Naive thymus-derived CD8-positive, alpha-beta T cell (primary cell): ENCODE measurements around the gene MC3R. TPM values are rescaled to one million over a fixed set of nuclear protein-coding genes. Genes with fewer than 3 reads are reported as not detected.

ENCODE experiments used
- ATAC-seq, 2 donors: fragments of 150-1000 bp; cut with Tn5 transposase in 1 of 2; sonication (Bioruptor Pico), chemical (Tn5 transposase) in 1 of 2; 1 replicate in 1 of 2; 2 replicates in 1 of 2; pipeline ENCODE4 v1.10.0; 2021; ENCODE audit warnings: mild to moderate bottlenecking in 2 of 2, moderate library complexity in 2 of 2
- POLR2A ChIA-PET: fragments of 350-600 bp; sonication (Branson Sonifier 250); formaldehyde crosslinking; loops from one replicate; lab custom pipeline; 2021; ENCODE audit warnings: antibody characterized with exemption; lab: Charles Lee
- DNase-seq, 10 donors: peaks; one replicate each; pipeline versions ENCODE4 v3.0.0 to v3.0.0-alpha.2; 2020 to 2022
- H3K27ac Mint-ChIP-seq, 10 donors: one replicate each; pipeline ENCODE4 v1.8.0; 2020 to 2022; ENCODE audit warnings: mild to moderate bottlenecking in 10 of 10, mixed read lengths in 10 of 10, moderate library complexity in 4 of 10, inconsistent platforms in 1 of 10
- H3K27me3 Mint-ChIP-seq, 5 donors: one replicate each; pipeline ENCODE4 v1.8.0; 2021 to 2022; ENCODE audit warnings: mixed read lengths in 5 of 5
- H3K36me3 Mint-ChIP-seq, 3 donors: one replicate each; pipeline ENCODE4 v1.8.0; 2020 to 2022; ENCODE audit warnings: mixed read lengths in 3 of 3, mild to moderate bottlenecking in 2 of 3, inconsistent platforms in 1 of 3
- H3K4me1 Mint-ChIP-seq, 4 donors: one replicate each; pipeline ENCODE4 v1.8.0; 2021 to 2022; ENCODE audit warnings: mixed read lengths in 4 of 4
- H3K4me3 Mint-ChIP-seq, 10 donors: one replicate each; pipeline ENCODE4 v1.8.0; 2020 to 2022; ENCODE audit warnings: mild to moderate bottlenecking in 10 of 10, mixed read lengths in 10 of 10, moderate library complexity in 6 of 10, inconsistent platforms in 1 of 10
- H3K9me3 Mint-ChIP-seq, 9 donors: one replicate each; pipeline ENCODE4 v1.8.0; 2020 to 2022; ENCODE audit warnings: mixed read lengths in 9 of 9, mild to moderate bottlenecking in 3 of 9, inconsistent platforms in 1 of 9, moderate library complexity in 1 of 9
- polyA plus RNA-seq, 3 donors: library from polyadenylated mRNA; unstranded; fragments of 300-500 nt; fragmentation: Illumina TruSeq; gene quantifications; one replicate each; pipeline ENCODE4 v1.2.3, GENCODE V29; 2021
- total RNA-seq, 8 experiments: library from RNA in 2 of 8; stranded (reverse) in 2 of 8; gene quantifications; one replicate each; pipeline ENCODE4 v1.2.3 and lab custom pipeline; 2021 to 2026

MC3R gene
- total and polyA plus RNA-seq, 5 experiments from 2014 or later: not detected

GRCh38 chr20:56268536-56268935 is 20.0 kb downstream of the MC3R start:
- Mint-ChIP-seq H3K27me3 (peaks cover 7 to 26% (median 15%) of the 10 kb centered on the region in 5 donors), H3K9me3 (peaks cover 0 to 2% (median 0%) of the 10 kb centered on the region in 9 donors), H3K4me1 (no peaks in the 10 kb centered on the region), H3K4me3 (no peak overlapping the region), H3K27ac (no peak overlapping the region), H3K36me3 (no peaks in the 10 kb centered on the region)
- ATAC-seq (no peak), DNase-seq (no peak)
- POLR2A ChIA-PET: no interaction called here

GRCh38 chr20:56271974-56272373 is 23.4 kb downstream of the MC3R start:
- DNase-seq: no peak
- H3K4me1 Mint-ChIP-seq: no peaks in the 10 kb centered on the region
- H3K36me3 Mint-ChIP-seq: peaks cover 0 to 5% (median 0%) of the 10 kb centered on the region in 3 donors
- POLR2A ChIA-PET: no interaction called here
- H3K9me3 Mint-ChIP-seq: peaks cover 0 to 3% (median 0%) of the 10 kb centered on the region in 9 donors
- peaks cover 4 to 45% (median 16%) of the 10 kb centered on the region in 5 donors for H3K27me3 Mint-ChIP-seq
- peak overlapping the region in 1 of 10 donors; percentile 65 for H3K27ac Mint-ChIP-seq
- no peak for ATAC-seq
- H3K4me3 Mint-ChIP-seq: no peak overlapping the region

DNA sequence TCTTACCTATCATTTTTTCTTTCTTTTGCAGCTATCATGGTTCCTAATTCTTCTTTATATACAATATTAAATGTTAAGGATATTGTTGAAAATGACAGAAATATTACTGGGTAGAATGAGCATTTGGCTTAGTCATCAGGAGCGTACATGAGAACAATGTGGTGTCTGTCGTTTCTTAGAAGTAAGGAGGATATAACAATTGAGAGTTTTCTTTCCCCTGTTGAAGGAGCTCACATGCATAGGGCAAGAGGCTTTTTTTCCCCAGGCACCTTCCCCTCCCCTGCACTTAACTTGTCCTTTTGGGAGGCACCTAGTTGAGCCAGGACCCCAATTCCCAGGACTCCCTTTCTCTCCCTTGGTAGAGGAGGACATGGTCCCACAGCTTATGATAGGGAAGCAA is 25.0 kb downstream of the MC3R start:
- peaks cover 0 to 5% (median 0%) of the 10 kb centered on the region in 3 donors for H3K36me3 Mint-ChIP-seq
- peaks cover 4 to 56% (median 24%) of the 10 kb centered on the region in 5 donors for H3K27me3 Mint-ChIP-seq
- peak overlapping the region in 1 of 10 donors; percentile 79 for H3K27ac Mint-ChIP-seq
- POLR2A ChIA-PET: no interaction called here
- ATAC-seq (no peak), DNase-seq (no peak)
- H3K9me3 Mint-ChIP-seq: peaks cover 0 to 3% (median 0%) of the 10 kb centered on the region in 9 donors
- H3K4me1 Mint-ChIP-seq: no peaks in the 10 kb centered on the region
- no peak overlapping the region for H3K4me3 Mint-ChIP-seq

DNA sequence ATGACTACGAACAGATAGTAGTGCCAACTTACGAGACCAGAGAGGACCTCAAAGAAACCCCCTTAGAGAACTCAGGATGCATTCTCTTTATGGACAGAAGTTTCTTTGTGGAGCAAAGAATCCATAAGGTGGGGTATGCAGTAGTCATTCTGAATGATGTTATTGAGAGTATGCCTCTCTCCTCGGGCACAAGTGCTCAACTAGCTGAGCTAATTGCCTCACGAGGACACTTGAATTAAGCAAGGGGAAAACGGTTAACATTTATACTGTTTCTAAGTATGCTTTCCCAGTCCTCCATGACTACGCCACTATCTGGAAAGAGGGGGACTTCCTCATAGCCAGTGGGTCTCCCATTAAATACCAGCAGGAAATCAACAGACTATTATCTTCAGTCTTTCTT is 25.6 kb downstream of the MC3R start:
- Mint-ChIP-seq H3K4me1 (no peaks in the 10 kb centered on the region), H3K27me3 (peaks cover 4 to 56% (median 24%) of the 10 kb centered on the region in 5 donors), H3K27ac (peak overlapping the region in 1 of 10 donors; percentile 79), H3K9me3 (peaks cover 0 to 3% (median 0%) of the 10 kb centered on the region in 9 donors), H3K4me3 (no peak overlapping the region), H3K36me3 (peaks cover 0 to 5% (median 0%) of the 10 kb centered on the region in 3 donors)
- no peak for DNase-seq
- POLR2A ChIA-PET: no interaction called here
- no peak for ATAC-seq

DNA sequence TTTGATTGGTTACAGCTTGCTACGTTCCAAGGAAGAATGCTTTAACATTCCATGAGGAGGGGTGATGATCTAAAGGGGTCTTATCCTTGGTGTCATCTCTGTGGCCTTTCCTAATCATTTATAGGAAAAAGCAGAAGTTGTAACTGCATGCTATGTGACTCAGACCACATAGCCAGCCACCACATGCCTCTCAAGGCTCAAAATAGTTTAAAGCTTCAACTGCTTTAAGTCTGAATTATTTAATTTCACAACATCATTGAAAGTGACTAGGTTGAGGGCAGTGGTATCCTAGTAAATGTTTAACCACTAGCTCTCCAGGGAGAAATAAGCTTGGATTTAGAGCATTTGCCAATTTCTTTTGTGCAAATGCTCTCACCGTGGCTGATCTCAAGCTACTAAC is 29.7 kb downstream of the MC3R start:
- no peak overlapping the region for H3K4me3 Mint-ChIP-seq

DNA sequence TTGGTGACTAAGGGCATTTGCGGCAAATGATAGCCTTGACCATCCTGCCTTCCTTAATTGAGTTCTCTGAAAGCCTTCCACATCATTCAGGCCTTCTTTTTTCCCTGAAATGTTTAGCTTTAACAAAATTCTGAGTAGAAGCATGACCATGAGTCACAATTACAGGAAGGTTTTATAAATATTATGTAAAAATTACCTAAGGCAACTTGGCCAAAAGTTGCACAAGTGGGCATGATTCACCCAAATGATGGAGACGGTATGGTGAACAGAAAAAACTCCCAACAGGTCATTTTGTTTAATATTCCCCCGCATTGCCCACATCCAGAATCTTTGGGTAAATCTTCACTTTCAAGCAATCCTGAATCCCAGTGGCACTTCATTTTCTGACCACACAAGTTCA is 37.0 kb downstream of the MC3R start:
- H3K4me3 Mint-ChIP-seq: no peak overlapping the region
- H3K4me1 Mint-ChIP-seq: no peaks in the 10 kb centered on the region
- peaks cover 0 to 5% (median 0%) of the 10 kb centered on the region in 9 donors for H3K9me3 Mint-ChIP-seq
- H3K27ac Mint-ChIP-seq: no peak overlapping the region
- peaks cover 6 to 11% (median 9%) of the 10 kb centered on the region in 5 donors for H3K27me3 Mint-ChIP-seq
- DNase-seq (no peak), ATAC-seq (no peak)
- POLR2A ChIA-PET: interaction anchor here (0.5 kb wide), 1 partner anchor 224 kb away, joined by 3 read pairs; no protein-coding TSS in a partner anchor
- H3K36me3 Mint-ChIP-seq: no peaks in the 10 kb centered on the region

More for the DNA sequence above, 29.7 kb downstream of the MC3R start:
- no peak for ATAC-seq
- H3K27me3 Mint-ChIP-seq: peaks cover 2 to 49% (median 17%) of the 10 kb centered on the region in 5 donors
- H3K9me3 Mint-ChIP-seq: peaks cover 0 to 5% (median 0%) of the 10 kb centered on the region in 9 donors
- no peak for DNase-seq
- H3K36me3 Mint-ChIP-seq: peaks cover 0 to 5% (median 0%) of the 10 kb centered on the region in 3 donors
- POLR2A ChIA-PET: no interaction called here
- no peak overlapping the region for H3K27ac Mint-ChIP-seq
- H3K4me1 Mint-ChIP-seq: no peaks in the 10 kb centered on the region

DNA sequence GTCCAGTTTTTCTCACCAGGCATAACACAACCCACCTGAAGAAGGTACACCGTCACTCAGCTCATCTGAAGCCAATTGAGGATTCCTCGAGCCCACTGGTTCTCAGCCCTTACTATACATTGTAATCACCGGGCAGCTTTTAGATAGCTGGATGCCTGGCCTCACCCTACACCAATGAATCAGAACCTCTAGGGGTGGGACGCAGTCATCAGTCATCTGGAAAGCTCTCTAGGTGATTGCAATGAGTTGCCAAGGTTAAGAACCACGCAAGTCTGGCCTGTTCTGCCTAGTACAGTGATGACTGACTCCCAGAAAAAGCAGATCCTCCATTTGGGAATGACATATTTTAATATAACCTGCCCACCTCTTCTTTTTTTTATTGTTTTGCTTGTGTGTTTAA is 41.1 kb downstream of the MC3R start:
- POLR2A ChIA-PET: no interaction called here
- Mint-ChIP-seq H3K36me3 (no peaks in the 10 kb centered on the region), H3K4me1 (no peaks in the 10 kb centered on the region), H3K4me3 (no peak overlapping the region), H3K27me3 (peaks cover 13 to 27% (median 14%) of the 10 kb centered on the region in 5 donors), H3K9me3 (peaks cover 0 to 2% (median 0%) of the 10 kb centered on the region in 9 donors), H3K27ac (no peak overlapping the region)
- DNase-seq (no peak), ATAC-seq (no peak)

- H3K4me3 Mint-ChIP-seq: no peak overlapping the region
- DNase-seq: no peak
- POLR2A ChIA-PET: no interaction called here
- no peak for ATAC-seq
- H3K27ac Mint-ChIP-seq: no peak overlapping the region
- peaks cover 0 to 2% (median 0%) of the 10 kb centered on the region in 9 donors for H3K9me3 Mint-ChIP-seq
- peaks cover 12 to 53% (median 26%) of the 10 kb centered on the region in 5 donors for H3K27me3 Mint-ChIP-seq
- peaks cover 0 to 1% (median 0%) of the 10 kb centered on the region in 4 donors for H3K4me1 Mint-ChIP-seq
- H3K36me3 Mint-ChIP-seq: no peaks in the 10 kb centered on the region
Measured at GRCh38 chr20:56299362-56299761, 50.8 kb downstream of the MC3R start.

Other genes starting within 250 kb of the MC3R start
- not detected for gene CBLN4, start 243.2 kb upstream of the MC3R start, total RNA-seq
- gene CBLN4, start 243.2 kb upstream of the MC3R start, polyA plus RNA-seq: not detected
- 10 to 100 TPM; 25.2 to 27.8 TPM for gene FAM210B, start 110.2 kb downstream of the MC3R start, total RNA-seq
- 10 to 100 TPM; 26.7 to 32.9 (median 27.8) TPM for gene FAM210B, start 110.2 kb downstream of the MC3R start, polyA plus RNA-seq
- 1 to 10 TPM in 1 of 2 experiments, under 1 TPM in 1; 0.85 to 1.3 TPM for gene AURKA, start 143.5 kb downstream of the MC3R start, total RNA-seq
- gene AURKA, start 143.5 kb downstream of the MC3R start, polyA plus RNA-seq: under 1 TPM; 0.19 to 0.50 (median 0.44) TPM
- gene CSTF1, start 143.9 kb downstream of the MC3R start, total RNA-seq: 10 to 100 TPM; 43.7 to 52.8 TPM
- gene CSTF1, start 143.9 kb downstream of the MC3R start, polyA plus RNA-seq: 10 to 100 TPM; 27.2 to 33.3 (median 27.7) TPM
- 10 to 100 TPM; 11.6 to 12.9 TPM for gene CASS4, start 163.5 kb downstream of the MC3R start, total RNA-seq
- gene CASS4, start 163.5 kb downstream of the MC3R start, polyA plus RNA-seq: 10 to 100 TPM in 1 of 3 donors, 1 to 10 TPM in 2; 5.5 to 11.2 (median 7.1) TPM
- 10 to 100 TPM; 65.1 to 69.0 TPM for gene RTF2, start 219.9 kb downstream of the MC3R start, total RNA-seq
- gene RTF2, start 219.9 kb downstream of the MC3R start, polyA plus RNA-seq: 100 to 1,000 TPM; 121 to 147 (median 138) TPM